CD4-positive, alpha-beta T cell (primary cell): ENCODE data around the gene FOXP3. TPM values are rescaled to one million over a fixed set of nuclear protein-coding genes. Genes with fewer than 3 reads are reported as not detected.

Source experiments
- ATAC-seq: fragments of 200-7000 bp; cut with Tn5 transposase; one replicate; pipeline ENCODE4 v1.10.0; 2022; ENCODE audit warnings: mild to moderate bottlenecking; ENCODE audit not compliant: poor library complexity
- CTCF ChIA-PET: fragments of 350-600 bp; sonication (Branson Sonifier 250); formaldehyde crosslinking; loops from one replicate; lab custom pipeline; 2021; ENCODE audit warnings: antibody characterized with exemption, inconsistent platforms; lab: Charles Lee
- POLR2A ChIA-PET: fragments of 350-600 bp; sonication (Branson Sonifier 250); formaldehyde crosslinking; loops from one replicate; lab custom pipeline; 2021; ENCODE audit warnings: antibody characterized with exemption, inconsistent platforms; lab: Charles Lee
- DNase-seq, 14 experiments: peaks; one replicate each; pipeline ENCODE4 v3.0.0-alpha.2; 2013 to 2020; ENCODE audit warnings: mixed read lengths in 2 of 14
- H3K27ac ChIP-seq, 2 donors: one replicate each; pipeline versions ENCODE4 v1.5.1 to v1.7.0; 2013; ENCODE audit warnings: low read length in 2 of 2, low read depth in 1 of 2, mild to moderate bottlenecking in 1 of 2
- H3K27me3 ChIP-seq, 2 experiments: 1 replicate in 1 of 2; 2 replicates in 1 of 2; pipeline versions ENCODE4 v1.6.1 to v1.7.0; 2013; ENCODE audit warnings: low read length in 2 of 2, control low read depth in 1 of 2, mild to moderate bottlenecking in 1 of 2, moderate library complexity in 1 of 2; ENCODE audit not compliant: insufficient read depth in 2 of 2, control insufficient read depth in 1 of 2
- H3K36me3 ChIP-seq: one replicate; pipeline ENCODE4 v1.6.1; 2013; ENCODE audit warnings: low read length, control low read depth; ENCODE audit not compliant: insufficient read depth
- H3K4me1 ChIP-seq: one replicate; pipeline ENCODE4 v1.6.1; 2013; ENCODE audit warnings: low read length, control low read depth; ENCODE audit not compliant: insufficient read depth
- H3K4me3 ChIP-seq: one replicate; pipeline ENCODE4 v1.5.1; 2013; ENCODE audit warnings: mild to moderate bottlenecking, low read length, moderate library complexity
- H3K9me3 ChIP-seq, 2 experiments: 1 replicate in 1 of 2; 2 replicates in 1 of 2; pipeline versions ENCODE4 v1.6.1 to v1.7.0; 2013; ENCODE audit warnings: low read length in 2 of 2, mild to moderate bottlenecking in 2 of 2, control low read depth in 1 of 2, moderate library complexity in 1 of 2; ENCODE audit not compliant: control insufficient read depth in 1 of 2, insufficient read depth in 1 of 2
- H3K27ac Mint-ChIP-seq: one replicate; pipeline ENCODE4 v1.8.0; 2020; ENCODE audit warnings: mixed read lengths
- H3K27me3 Mint-ChIP-seq: one replicate; pipeline ENCODE4 v1.8.0; 2021; ENCODE audit warnings: mixed read lengths
- H3K36me3 Mint-ChIP-seq: one replicate; pipeline ENCODE4 v1.8.0; 2021; ENCODE audit warnings: low read depth, mixed read lengths
- H3K4me1 Mint-ChIP-seq: one replicate; pipeline ENCODE4 v1.8.0; 2021; ENCODE audit warnings: low read depth, mixed read lengths
- H3K4me3 Mint-ChIP-seq: one replicate; pipeline ENCODE4 v1.8.0; 2020; ENCODE audit warnings: mild to moderate bottlenecking, mixed read lengths
- H3K9me3 Mint-ChIP-seq: one replicate; pipeline ENCODE4 v1.8.0; 2020; ENCODE audit warnings: mixed read lengths
- intact Hi-C, 2 experiments: fragments of 100-400 bp; cut with DNase I in 1 of 2; cut with micrococcal nuclease in 1 of 2; formaldehyde crosslinking; loops; one replicate each; pipeline versions ENCODE4 v1.15.1 to v1.9.0; 2023 to 2025; cut with DNase I, micrococcal nuclease
- total RNA-seq, 174 experiments: library from RNA in 2 of 174; stranded (reverse) in 2 of 174; gene quantifications; one replicate each; pipeline ENCODE4 v1.2.3 and lab custom pipeline; 2021 to 2026
- TF ChIP-seq, protein P1 (sequence below): fragments of 200-600 bp; IDR thresholded peaks from one replicate; pipeline ENCODE4 v1.8.0; 2022; ENCODE audit warnings: antibody characterized with exemption, mild to moderate bottlenecking

The FOXP3 gene
- total RNA-seq, 2 experiments from 2014 or later: 3.7 TPM

DNA sequence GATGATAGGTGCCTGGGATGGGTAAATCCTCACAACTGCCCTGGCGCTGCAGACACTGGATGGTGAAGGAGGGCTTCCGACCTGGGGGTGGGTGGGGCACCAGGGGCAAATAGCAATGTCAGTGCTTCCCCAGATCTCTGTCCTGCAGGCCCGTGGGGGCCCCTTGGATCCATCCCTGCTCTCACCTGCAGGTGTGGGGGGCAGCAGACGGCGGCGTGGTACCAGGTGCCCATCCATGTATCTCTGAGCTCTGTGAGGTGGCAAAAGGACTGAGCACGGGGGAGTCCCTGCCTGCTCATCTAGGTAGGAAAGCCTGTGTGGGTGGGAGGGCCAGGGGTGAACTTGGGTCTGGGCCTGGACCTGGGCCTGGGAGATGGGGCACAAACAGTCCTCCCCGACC lies 58.0 kb downstream of the FOXP3 start:
- intact Hi-C loops: no loop called here
- ATAC-seq: no peak
- Histone ChIP-seq H3K36me3 (no peaks in the 10 kb centered on the region), H3K4me3 (no peak overlapping the region), H3K9me3 (no peaks in the 10 kb centered on the region), H3K27me3 (no peaks in the 10 kb centered on the region), H3K27ac (no peak overlapping the region), H3K4me1 (no peaks in the 10 kb centered on the region)
- no peaks in the 10 kb centered on the region for H3K27me3 Mint-ChIP-seq
- no peak overlapping the region for H3K4me3 Mint-ChIP-seq
- no peak for DNase-seq
- CTCF ChIA-PET: interaction anchor here (1.2 kb wide), 1 partner anchor 14 kb away, joined by 3 read pairs; no protein-coding TSS in a partner anchor
- H3K36me3 Mint-ChIP-seq: no peaks in the 10 kb centered on the region
- H3K9me3 Mint-ChIP-seq: no peaks in the 10 kb centered on the region
- TF ChIP-seq, protein P1, sequence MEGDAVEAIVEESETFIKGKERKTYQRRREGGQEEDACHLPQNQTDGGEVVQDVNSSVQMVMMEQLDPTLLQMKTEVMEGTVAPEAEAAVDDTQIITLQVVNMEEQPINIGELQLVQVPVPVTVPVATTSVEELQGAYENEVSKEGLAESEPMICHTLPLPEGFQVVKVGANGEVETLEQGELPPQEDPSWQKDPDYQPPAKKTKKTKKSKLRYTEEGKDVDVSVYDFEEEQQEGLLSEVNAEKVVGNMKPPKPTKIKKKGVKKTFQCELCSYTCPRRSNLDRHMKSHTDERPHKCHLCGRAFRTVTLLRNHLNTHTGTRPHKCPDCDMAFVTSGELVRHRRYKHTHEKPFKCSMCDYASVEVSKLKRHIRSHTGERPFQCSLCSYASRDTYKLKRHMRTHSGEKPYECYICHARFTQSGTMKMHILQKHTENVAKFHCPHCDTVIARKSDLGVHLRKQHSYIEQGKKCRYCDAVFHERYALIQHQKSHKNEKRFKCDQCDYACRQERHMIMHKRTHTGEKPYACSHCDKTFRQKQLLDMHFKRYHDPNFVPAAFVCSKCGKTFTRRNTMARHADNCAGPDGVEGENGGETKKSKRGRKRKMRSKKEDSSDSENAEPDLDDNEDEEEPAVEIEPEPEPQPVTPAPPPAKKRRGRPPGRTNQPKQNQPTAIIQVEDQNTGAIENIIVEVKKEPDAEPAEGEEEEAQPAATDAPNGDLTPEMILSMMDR: no peak
- no peak overlapping the region for H3K27ac Mint-ChIP-seq
- POLR2A ChIA-PET: no interaction called here
- no peaks in the 10 kb centered on the region for H3K4me1 Mint-ChIP-seq

DNA sequence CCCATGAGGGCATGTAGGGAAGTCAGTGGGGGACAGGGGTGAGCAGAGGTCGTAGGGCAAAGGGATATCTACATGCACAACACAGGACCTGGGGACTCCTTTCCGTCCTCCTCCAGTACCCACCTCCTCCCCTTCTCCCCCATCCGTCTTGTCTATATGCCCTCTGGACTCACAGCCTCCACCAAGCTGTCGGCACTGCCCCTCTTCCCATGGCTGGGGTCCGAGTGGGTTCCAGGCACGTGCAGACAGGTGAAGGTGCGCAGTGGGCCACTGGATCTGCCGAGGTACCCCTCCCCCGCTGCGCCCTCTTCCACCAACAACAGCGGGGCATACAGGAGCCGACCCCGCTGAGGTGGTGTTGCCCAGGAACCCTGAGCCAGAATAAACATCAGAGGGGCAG lies 59.1 kb downstream of the FOXP3 start:
- Mint-ChIP-seq H3K27ac (no peak overlapping the region), H3K36me3 (no peaks in the 10 kb centered on the region), H3K4me1 (peaks cover 4% of the 10 kb centered on the region), H3K27me3 (no peaks in the 10 kb centered on the region), H3K9me3 (no peaks in the 10 kb centered on the region), H3K4me3 (no peak overlapping the region)
- Histone ChIP-seq H3K4me3 (no peak overlapping the region), H3K9me3 (no peaks in the 10 kb centered on the region), H3K4me1 (peaks cover 6% of the 10 kb centered on the region), H3K36me3 (no peaks in the 10 kb centered on the region), H3K27me3 (no peaks in the 10 kb centered on the region), H3K27ac (no peak overlapping the region)
- ATAC-seq (no peak), DNase-seq (no peak)
- CTCF ChIA-PET: interaction anchor here (0.6 kb wide), 1 partner anchor 36 kb away, joined by 3 read pairs; no protein-coding TSS in a partner anchor
- POLR2A ChIA-PET: interaction anchor here (0.6 kb wide), 1 partner anchor 30 kb away, joined by 3 read pairs; the partner anchor contains the start of gene CCDC22
- TF ChIP-seq, protein P1: no peak
- intact Hi-C loops: no loop called here

GRCh38 chrX:49204709-49205108 lies 59.8 kb downstream of the FOXP3 start:
- Mint-ChIP-seq H3K27ac (no peak overlapping the region), H3K9me3 (no peaks in the 10 kb centered on the region), H3K4me1 (peaks cover 7% of the 10 kb centered on the region), H3K4me3 (no peak overlapping the region), H3K36me3 (no peaks in the 10 kb centered on the region), H3K27me3 (no peaks in the 10 kb centered on the region)
- intact Hi-C loops: loop anchor here in 1 of 2 experiments (5.0 kb wide), 1 partner anchor 63 kb away; the partner anchor contains the start of gene PPP1R3F
- ChIA-PET CTCF (no interaction called here), POLR2A (no interaction called here)
- peaks cover 10% of the 10 kb centered on the region for H3K4me1 ChIP-seq
- ATAC-seq (no peak), DNase-seq (no peak)
- H3K27me3 ChIP-seq: no peaks in the 10 kb centered on the region
- no peak overlapping the region for H3K27ac ChIP-seq
- H3K4me3 ChIP-seq: no peak overlapping the region
- H3K9me3 ChIP-seq: no peaks in the 10 kb centered on the region
- no peaks in the 10 kb centered on the region for H3K36me3 ChIP-seq
- TF ChIP-seq, protein P1: no peak
